Subcutaneous adipose tissue (tissue), 4 donors: ENCODE data around the gene LRIG2. TPM values are rescaled to one million over a fixed set of nuclear protein-coding genes. Genes with fewer than 3 reads are reported as not detected.

Experiments used
- CTCF ChIP-seq: fragments of 450-650 bp; IDR thresholded peaks from one replicate; pipeline ENCODE4 v1.5.1; 2016; ENCODE audit warnings: low read depth, mild to moderate bottlenecking, control low read depth, antibody characterized with exemption, moderate library complexity
- total RNA-seq, 4 donors: library from RNA; depleted of rRNA; stranded (reverse); fragments of >200 nt; gene quantifications; one replicate each; pipeline ENCODE4 v1.1.0, GENCODE V29; 2016

The LRIG2 gene
- 10 to 100 TPM; 16.6 to 26.6 (median 21.6) TPM for total RNA-seq

- no peak for TF ChIP-seq CTCF
These were observed at the start of gene LRIG2 for GRCh38 chr1:113072757-113073478. Gene LRIG2, plus strand, starts transcription at chr1:113073198. Its CDS starts 209 bp downstream, at chr1:113073407.

- TF ChIP-seq CTCF, result no peak
These were observed 46.0 kb upstream of the LRIG2 start for GRCh38 chr1:113027007-113027406.

- TF ChIP-seq CTCF, result no peak
These were observed 45.5 kb upstream of the LRIG2 start for GRCh38 chr1:113027449-113027848.

- TF ChIP-seq CTCF, result no peak
These were observed 43.2 kb upstream of the LRIG2 start for GRCh38 chr1:113029822-113030221.

GRCh38 chr1:113031171-113031933 is 41.6 kb upstream of the LRIG2 start:
- TF ChIP-seq CTCF, result no peak

- no peak for TF ChIP-seq CTCF
These were observed 37.9 kb upstream of the LRIG2 start for GRCh38 chr1:113035086-113035485.

- TF ChIP-seq CTCF, result no peak
These were observed 36.2 kb upstream of the LRIG2 start for GRCh38 chr1:113036639-113037321.
